ENCODE data around the gene CDH23.

DNA sequence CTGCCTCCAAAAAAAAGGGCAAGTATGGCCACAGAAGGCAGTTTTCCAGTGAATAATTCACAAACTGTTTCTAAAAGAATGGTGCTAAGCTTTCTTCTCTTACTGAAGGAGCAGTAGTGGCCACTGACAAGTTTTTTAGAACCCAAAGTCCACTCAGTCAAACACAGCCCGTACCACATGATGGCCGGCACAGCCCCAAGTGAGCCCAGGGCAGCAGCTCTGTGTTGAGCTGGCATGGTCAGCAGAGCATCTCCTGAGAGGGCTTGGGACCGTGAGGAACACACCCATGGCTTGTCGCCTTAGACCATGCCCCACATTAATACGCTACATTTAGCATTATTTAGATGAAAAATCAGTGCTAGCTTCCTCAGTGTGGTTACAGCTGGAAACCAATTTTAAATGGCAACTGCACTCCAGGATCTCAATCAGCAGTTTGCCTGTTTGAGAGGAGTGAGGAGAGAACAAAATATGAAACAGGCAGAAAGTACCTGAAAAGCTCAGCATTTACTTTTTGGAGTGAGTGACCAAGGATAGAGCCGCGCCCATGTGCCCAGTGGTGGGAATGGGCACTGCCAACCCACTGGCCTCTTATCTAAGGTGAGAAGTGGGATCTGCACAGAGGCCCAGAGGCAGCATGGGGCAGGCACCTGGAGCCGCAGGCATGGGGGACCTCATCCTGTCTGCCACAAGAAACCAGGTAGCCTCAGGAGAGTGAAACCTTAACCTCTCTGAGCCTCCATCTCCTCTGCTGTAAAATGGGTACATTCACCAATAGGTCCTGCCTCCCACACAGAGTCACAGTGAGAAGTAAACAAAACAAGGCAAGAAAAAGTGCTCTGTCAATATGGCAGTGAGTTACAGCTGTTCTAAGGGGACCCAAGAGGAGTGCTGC lies 437.0 kb downstream of the CDH23 start:
- TF ChIP-seq ISL1 (CRISPR knock-in tag; IDR thresholded peaks at IDR 0.05) (no peak), CSRNP3 (CRISPR knock-in tag; IDR thresholded peaks at IDR 0.05) (no peak), ZNF70 (CRISPR knock-in tag; IDR thresholded peaks at IDR 0.05) (no peak), OSR1 (CRISPR knock-in tag; IDR thresholded peaks at IDR 0.05) (no peak), BACH2 (CRISPR knock-in tag; IDR thresholded peaks at IDR 0.05; ENCODE audit: borderline replicate concordance) (no peak), RARB (CRISPR knock-in tag; IDR thresholded peaks at IDR 0.05) (no peak), TOX (CRISPR knock-in tag; IDR thresholded peaks at IDR 0.05; ENCODE audit: borderline replicate concordance) (no peak), ZNF8 (CRISPR knock-in tag; IDR thresholded peaks at IDR 0.05) (no peak), ZFP3 (CRISPR knock-in tag; IDR thresholded peaks at IDR 0.05) (no peak)
- TF ChIP-seq, protein P1, sequence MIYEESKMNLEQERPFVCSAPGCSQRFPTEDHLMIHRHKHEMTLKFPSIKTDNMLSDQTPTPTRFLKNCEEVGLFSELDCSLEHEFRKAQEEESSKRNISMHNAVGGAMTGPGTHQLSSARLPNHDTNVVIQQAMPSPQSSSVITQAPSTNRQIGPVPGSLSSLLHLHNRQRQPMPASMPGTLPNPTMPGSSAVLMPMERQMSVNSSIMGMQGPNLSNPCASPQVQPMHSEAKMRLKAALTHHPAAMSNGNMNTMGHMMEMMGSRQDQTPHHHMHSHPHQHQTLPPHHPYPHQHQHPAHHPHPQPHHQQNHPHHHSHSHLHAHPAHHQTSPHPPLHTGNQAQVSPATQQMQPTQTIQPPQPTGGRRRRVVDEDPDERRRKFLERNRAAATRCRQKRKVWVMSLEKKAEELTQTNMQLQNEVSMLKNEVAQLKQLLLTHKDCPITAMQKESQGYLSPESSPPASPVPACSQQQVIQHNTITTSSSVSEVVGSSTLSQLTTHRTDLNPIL (CRISPR knock-in tag; IDR thresholded peaks at IDR 0.05; ENCODE audit: low read depth), result no peak
